Vagina (tissue), 2 donors: ENCODE measurements around the gene MINDY4.

Experiments
- POLR2AphosphoS5 ChIP-seq, 2 donors: sonication (generic); formaldehyde crosslinking; IDR thresholded peaks; one replicate each; pipeline ENCODE4 v1.9.0; 2017; ENCODE audit warnings: antibody characterized with exemption in 2 of 2, mild to moderate bottlenecking in 2 of 2, low read depth in 1 of 2; ENCODE audit not compliant: insufficient read depth in 1 of 2
- TF ChIP-seq, protein P1 (sequence below), 3 experiments: fragments of 450-650 bp in 2 of 3; fragments of 200-600 bp in 1 of 3; sonication (generic) in 1 of 3; IDR thresholded peaks; one replicate each; pipeline ENCODE4 v1.5.1; 2017 to 2019; ENCODE audit warnings: antibody characterized with exemption in 3 of 3, mild to moderate bottlenecking in 2 of 3, moderate library complexity in 2 of 3

DNA sequence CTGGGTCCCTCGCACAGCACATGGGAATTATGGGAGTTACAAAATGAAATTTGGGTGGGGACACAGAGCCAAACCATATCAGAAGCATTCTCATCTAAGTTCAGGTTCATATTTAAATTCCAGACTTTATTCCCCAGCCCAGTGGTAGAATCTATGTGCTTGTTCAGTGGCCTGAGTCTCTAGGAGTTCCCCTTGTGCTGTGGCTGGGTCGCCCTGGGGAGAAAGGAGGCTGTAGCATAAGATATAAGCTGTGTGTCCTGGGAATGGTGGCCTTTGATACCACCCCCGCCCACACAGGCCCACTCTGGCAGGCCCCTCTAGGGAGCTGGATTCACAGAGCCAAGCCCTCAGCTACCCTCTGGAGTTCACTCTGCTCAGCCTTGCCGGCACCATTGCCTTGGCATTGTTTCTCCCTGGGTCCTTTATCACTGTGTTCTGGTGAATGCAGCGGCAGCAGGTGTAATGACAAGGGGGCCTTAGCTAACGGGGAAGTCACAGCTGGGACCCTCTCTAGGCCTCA lies 64.2 kb downstream of the MINDY4 start:
- TF ChIP-seq, protein P1, sequence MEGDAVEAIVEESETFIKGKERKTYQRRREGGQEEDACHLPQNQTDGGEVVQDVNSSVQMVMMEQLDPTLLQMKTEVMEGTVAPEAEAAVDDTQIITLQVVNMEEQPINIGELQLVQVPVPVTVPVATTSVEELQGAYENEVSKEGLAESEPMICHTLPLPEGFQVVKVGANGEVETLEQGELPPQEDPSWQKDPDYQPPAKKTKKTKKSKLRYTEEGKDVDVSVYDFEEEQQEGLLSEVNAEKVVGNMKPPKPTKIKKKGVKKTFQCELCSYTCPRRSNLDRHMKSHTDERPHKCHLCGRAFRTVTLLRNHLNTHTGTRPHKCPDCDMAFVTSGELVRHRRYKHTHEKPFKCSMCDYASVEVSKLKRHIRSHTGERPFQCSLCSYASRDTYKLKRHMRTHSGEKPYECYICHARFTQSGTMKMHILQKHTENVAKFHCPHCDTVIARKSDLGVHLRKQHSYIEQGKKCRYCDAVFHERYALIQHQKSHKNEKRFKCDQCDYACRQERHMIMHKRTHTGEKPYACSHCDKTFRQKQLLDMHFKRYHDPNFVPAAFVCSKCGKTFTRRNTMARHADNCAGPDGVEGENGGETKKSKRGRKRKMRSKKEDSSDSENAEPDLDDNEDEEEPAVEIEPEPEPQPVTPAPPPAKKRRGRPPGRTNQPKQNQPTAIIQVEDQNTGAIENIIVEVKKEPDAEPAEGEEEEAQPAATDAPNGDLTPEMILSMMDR (IDR thresholded peaks at IDR 0.05), result no peak
- TF ChIP-seq POLR2AphosphoS5 (IDR thresholded peaks at IDR 0.05; ENCODE audit: insufficient read depth in 1 of 2, low read depth in 1 of 2), result no peak
